Stimulated activated effector memory CD8-positive, alpha-beta T cell treated with anti-CD3 and anti-CD28 coated beads, Interleukin-12 subunit alpha, Interleukin-12 subunit beta, amount 100 ng/mL, for 72 hours (primary cell): ENCODE data around the gene DYRK1A.
"Not testable (repeated sequence)": the region's sequence is repeated elsewhere in the genome, so short reads cannot be mapped to it uniquely, and the experiment has no call there.

Experiments
- ATAC-seq: fragments of 150-1000 bp; cut with Tn5 transposase; 2 replicates; pipeline ENCODE4 v1.10.0; 2021
- DNase-seq, 2 donors: peaks; one replicate each; pipeline ENCODE4 v3.0.0; 2021 to 2022; ENCODE audit warnings: low spot score in 2 of 2
- H3K27ac Mint-ChIP-seq: one replicate; pipeline ENCODE4 v1.8.0; 2022; ENCODE audit warnings: mild to moderate bottlenecking, mixed read lengths
- H3K36me3 Mint-ChIP-seq: one replicate; pipeline ENCODE4 v1.8.0; 2022; ENCODE audit warnings: mild to moderate bottlenecking, mixed read lengths
- H3K4me1 Mint-ChIP-seq: one replicate; pipeline ENCODE4 v1.8.0; 2022; ENCODE audit warnings: mixed read lengths
- H3K4me3 Mint-ChIP-seq: one replicate; pipeline ENCODE4 v1.8.0; 2022; ENCODE audit warnings: mild to moderate bottlenecking, mixed read lengths
- H3K9me3 Mint-ChIP-seq: one replicate; pipeline ENCODE4 v1.8.0; 2022; ENCODE audit warnings: mixed read lengths

The DYRK1A gene

GRCh38 chr21:37522641-37523295 is 156.2 kb downstream of the DYRK1A start:
- Mint-ChIP-seq H3K36me3 (peaks cover 5% of the 10 kb centered on the region), H3K4me1 (peaks cover 12% of the 10 kb centered on the region), H3K27ac (peak overlapping the region; percentile 8), H3K4me3 (no peak overlapping the region), H3K9me3 (no peaks in the 10 kb centered on the region)
- DNase-seq (no peak), ATAC-seq (no peak)

GRCh38 chr21:37524944-37525343 is 158.4 kb downstream of the DYRK1A start:
- H3K4me3 Mint-ChIP-seq, ATAC-seq, H3K27ac Mint-ChIP-seq, DNase-seq, H3K9me3 Mint-ChIP-seq, H3K36me3 Mint-ChIP-seq: not testable (repeated sequence)
- peaks cover 23% of the 10 kb centered on the region for H3K4me1 Mint-ChIP-seq

DNA sequence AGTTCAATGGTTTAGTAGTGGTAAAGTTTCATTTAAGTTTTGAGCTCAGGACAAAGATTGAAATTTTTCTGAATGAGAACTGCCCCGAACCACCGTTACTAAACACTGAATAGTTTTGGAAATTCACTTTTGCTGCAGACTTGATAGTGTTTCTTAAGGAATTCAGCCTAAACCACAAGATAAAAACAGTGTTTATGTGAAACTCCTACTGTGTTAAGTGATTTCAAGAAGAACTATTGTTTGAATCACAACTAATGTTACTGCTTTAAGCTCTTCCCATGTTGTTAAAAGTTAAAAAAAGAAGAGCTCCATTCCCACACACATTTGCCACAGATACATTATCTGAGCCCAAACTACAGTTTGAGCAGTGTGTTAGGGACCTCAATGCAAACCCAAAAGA is 159.2 kb downstream of the DYRK1A start:
- ATAC-seq (no peak), DNase-seq (no peak)
- peaks cover 5% of the 10 kb centered on the region for H3K36me3 Mint-ChIP-seq
- H3K4me3 Mint-ChIP-seq, result no peak overlapping the region
- H3K4me1 Mint-ChIP-seq, result peaks cover 23% of the 10 kb centered on the region
- H3K27ac Mint-ChIP-seq, result no peak overlapping the region
- no peaks in the 10 kb centered on the region for H3K9me3 Mint-ChIP-seq

- DNase-seq (no peak), ATAC-seq (no peak)
- H3K4me1 Mint-ChIP-seq, result peaks cover 16% of the 10 kb centered on the region
- no peak overlapping the region for H3K4me3 Mint-ChIP-seq
- H3K27ac Mint-ChIP-seq, result no peak overlapping the region
- H3K36me3 Mint-ChIP-seq, result no peaks in the 10 kb centered on the region
- H3K9me3 Mint-ChIP-seq, result no peaks in the 10 kb centered on the region
These were observed 160.5 kb downstream of the DYRK1A start for GRCh38 chr21:37527103-37527502.

- Mint-ChIP-seq H3K4me3 (no peak overlapping the region), H3K27ac (no peak overlapping the region), H3K9me3 (no peaks in the 10 kb centered on the region), H3K4me1 (peaks cover 14% of the 10 kb centered on the region), H3K36me3 (no peaks in the 10 kb centered on the region)
- no peak for DNase-seq
- no peak for ATAC-seq
These were observed 161.1 kb downstream of the DYRK1A start for GRCh38 chr21:37527716-37528115.

DNA sequence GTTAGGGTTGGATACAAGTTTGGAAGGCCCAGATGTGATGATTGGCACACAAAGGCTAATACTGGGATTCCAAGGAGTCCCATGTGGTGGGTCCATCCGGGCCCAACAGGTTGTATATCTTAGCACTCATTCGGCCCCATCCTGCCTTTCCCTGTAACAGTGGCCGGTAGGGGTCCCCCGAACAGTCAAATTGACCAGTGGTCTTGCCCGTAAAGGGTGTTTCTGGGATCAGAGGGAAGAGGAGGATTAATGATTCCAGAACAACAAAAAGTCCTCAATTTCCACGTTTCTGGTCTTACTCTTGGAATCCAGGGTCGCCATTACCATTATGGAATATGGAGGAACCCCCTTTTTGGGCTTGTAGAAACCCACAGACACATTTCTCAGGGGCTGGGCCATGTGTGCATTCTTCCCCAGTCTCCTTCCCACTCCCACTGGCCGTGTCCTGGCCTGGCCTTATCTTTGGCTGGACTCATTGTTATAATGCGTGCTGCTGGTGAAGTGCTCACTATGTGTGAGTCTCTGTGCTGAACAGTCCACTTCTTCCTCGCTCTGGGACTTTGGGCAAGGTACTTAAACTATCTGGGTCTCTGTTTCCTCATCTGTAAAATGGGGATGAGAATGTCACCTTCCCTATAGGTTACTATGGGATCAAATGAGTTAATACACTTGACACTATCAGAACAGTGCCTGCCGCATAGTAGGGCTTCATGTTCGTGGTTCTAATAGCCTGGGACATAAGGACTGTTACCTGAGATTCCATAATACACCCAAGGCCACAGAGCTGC is 161.8 kb downstream of the DYRK1A start:
- DNase-seq, result no peak
- ATAC-seq, result no peak
- H3K9me3 Mint-ChIP-seq, result no peaks in the 10 kb centered on the region
- no peak overlapping the region for H3K4me3 Mint-ChIP-seq
- peaks cover 16% of the 10 kb centered on the region for H3K4me1 Mint-ChIP-seq
- no peaks in the 10 kb centered on the region for H3K36me3 Mint-ChIP-seq
- no peak overlapping the region for H3K27ac Mint-ChIP-seq

- no peaks in the 10 kb centered on the region for H3K36me3 Mint-ChIP-seq
- DNase-seq, result no peak
- H3K9me3 Mint-ChIP-seq, result no peaks in the 10 kb centered on the region
- H3K4me1 Mint-ChIP-seq, result peaks cover 25% of the 10 kb centered on the region
- H3K27ac Mint-ChIP-seq, result no peak overlapping the region
- ATAC-seq, result no peak
- H3K4me3 Mint-ChIP-seq, result no peak overlapping the region
These were observed 163.1 kb downstream of the DYRK1A start for GRCh38 chr21:37529649-37530048.

- Mint-ChIP-seq H3K9me3 (no peaks in the 10 kb centered on the region), H3K36me3 (no peaks in the 10 kb centered on the region), H3K4me1 (peaks cover 25% of the 10 kb centered on the region), H3K27ac (no peak overlapping the region), H3K4me3 (no peak overlapping the region)
- no peak for DNase-seq
- ATAC-seq, result no peak
These were observed 164.4 kb downstream of the DYRK1A start for GRCh38 chr21:37530901-37531351.

GRCh38 chr21:37531431-37531932 is 164.9 kb downstream of the DYRK1A start:
- no peak overlapping the region for H3K4me3 Mint-ChIP-seq
- no peak overlapping the region for H3K27ac Mint-ChIP-seq
- no peak for DNase-seq
- ATAC-seq, result no peak
- peaks cover 2% of the 10 kb centered on the region for H3K9me3 Mint-ChIP-seq
- H3K36me3 Mint-ChIP-seq, result no peaks in the 10 kb centered on the region
- H3K4me1 Mint-ChIP-seq, result peaks cover 25% of the 10 kb centered on the region

GRCh38 chr21:37532868-37533780 is 166.6 kb downstream of the DYRK1A start:
- peak; percentile 98 for ATAC-seq
- DNase-seq, result peak; percentile 31 to 61
- peak overlapping the region; percentile 43 for H3K27ac Mint-ChIP-seq

DNA sequence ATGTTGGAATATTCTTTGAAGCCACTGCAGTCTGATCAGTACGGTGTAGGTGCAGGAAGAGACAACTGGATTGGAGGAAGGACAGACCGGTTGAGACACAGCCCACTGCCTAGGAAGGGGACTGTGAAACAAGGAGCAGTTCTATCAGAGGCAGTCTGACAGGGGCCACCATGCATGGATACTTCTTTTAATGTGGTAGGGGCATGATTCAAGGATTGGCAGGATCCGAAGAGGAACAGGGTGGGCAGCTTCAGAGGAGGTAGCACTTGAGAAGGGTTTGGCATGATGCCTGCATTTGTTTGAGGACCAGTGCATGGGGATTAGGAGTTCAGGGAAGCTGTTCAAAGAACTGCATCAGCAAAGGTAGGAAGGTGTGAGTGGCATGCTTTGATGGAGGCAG is 167.9 kb downstream of the DYRK1A start:
- Mint-ChIP-seq H3K4me3 (no peak overlapping the region), H3K4me1 (peaks cover 20% of the 10 kb centered on the region), H3K9me3 (peaks cover 8% of the 10 kb centered on the region), H3K36me3 (no peaks in the 10 kb centered on the region), H3K27ac (no peak overlapping the region)
- ATAC-seq, result no peak
- DNase-seq, result no peak

More at GRCh38 chr21:37532868-37533780, 166.6 kb downstream of the DYRK1A start:
- H3K9me3 Mint-ChIP-seq, result peaks cover 8% of the 10 kb centered on the region
- no peaks in the 10 kb centered on the region for H3K36me3 Mint-ChIP-seq
- H3K4me1 Mint-ChIP-seq, result peaks cover 25% of the 10 kb centered on the region
- peak overlapping the region; percentile 69 for H3K4me3 Mint-ChIP-seq

DNA sequence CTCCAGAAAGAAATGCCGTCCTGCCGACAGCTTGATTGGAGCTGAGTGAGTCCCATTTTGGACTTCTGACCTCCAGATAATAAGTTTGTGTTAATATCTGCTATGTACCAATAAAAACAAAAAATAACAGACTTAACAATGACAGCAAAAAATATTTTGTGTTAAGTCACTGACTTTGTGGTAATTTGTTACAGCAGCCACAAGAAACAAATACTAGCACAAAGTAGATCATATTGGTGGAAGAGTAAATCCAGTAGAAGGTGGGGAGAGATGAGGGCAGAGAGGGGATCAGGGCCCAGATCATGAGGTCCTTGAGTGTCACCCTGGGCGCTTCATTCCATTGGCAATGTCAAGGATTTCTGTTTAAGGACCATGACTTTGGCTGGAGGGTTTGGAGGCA is 168.6 kb downstream of the DYRK1A start:
- ATAC-seq (no peak), DNase-seq (no peak)
- H3K4me3 Mint-ChIP-seq, result no peak overlapping the region
- no peak overlapping the region for H3K27ac Mint-ChIP-seq
- H3K4me1 Mint-ChIP-seq, result peaks cover 15% of the 10 kb centered on the region
- H3K9me3 Mint-ChIP-seq, result peaks cover 8% of the 10 kb centered on the region
- no peaks in the 10 kb centered on the region for H3K36me3 Mint-ChIP-seq

- Mint-ChIP-seq H3K9me3 (peaks cover 8% of the 10 kb centered on the region), H3K27ac (no peak overlapping the region), H3K36me3 (no peaks in the 10 kb centered on the region), H3K4me3 (no peak overlapping the region), H3K4me1 (peaks cover 15% of the 10 kb centered on the region)
- no peak for DNase-seq
- no peak for ATAC-seq
These were observed 169.1 kb downstream of the DYRK1A start for GRCh38 chr21:37535672-37536071.

- no peaks in the 10 kb centered on the region for H3K36me3 Mint-ChIP-seq
- no peak overlapping the region for H3K4me3 Mint-ChIP-seq
- peaks cover 10% of the 10 kb centered on the region for H3K9me3 Mint-ChIP-seq
- no peak overlapping the region for H3K27ac Mint-ChIP-seq
- DNase-seq (no peak), ATAC-seq (no peak)
- peaks cover 15% of the 10 kb centered on the region for H3K4me1 Mint-ChIP-seq
These were observed 170.2 kb downstream of the DYRK1A start for GRCh38 chr21:37536616-37537278.
